IgD-negative memory B cell (primary cell): ENCODE measurements around the gene COP1. TPM values are rescaled to one million over a fixed set of nuclear protein-coding genes. Genes with fewer than 3 reads are reported as not detected.

Experiments
- H3K27ac Mint-ChIP-seq, 3 donors: one replicate each; pipeline ENCODE4 v1.8.0; 2020 to 2022; ENCODE audit warnings: mild to moderate bottlenecking in 3 of 3, mixed read lengths in 3 of 3, moderate library complexity in 1 of 3
- H3K27me3 Mint-ChIP-seq: one replicate; pipeline ENCODE4 v1.8.0; 2021; ENCODE audit warnings: mixed read lengths
- H3K36me3 Mint-ChIP-seq: one replicate; pipeline ENCODE4 v1.8.0; 2020; ENCODE audit warnings: mild to moderate bottlenecking, mixed read lengths
- H3K4me1 Mint-ChIP-seq, 3 donors: one replicate each; pipeline ENCODE4 v1.8.0; 2020 to 2022; ENCODE audit warnings: mixed read lengths in 3 of 3, mild to moderate bottlenecking in 1 of 3
- H3K4me3 Mint-ChIP-seq, 4 donors: one replicate each; pipeline ENCODE4 v1.8.0; 2020 to 2022; ENCODE audit warnings: mild to moderate bottlenecking in 4 of 4, mixed read lengths in 4 of 4, moderate library complexity in 3 of 4
- H3K9me3 Mint-ChIP-seq, 3 donors: one replicate each; pipeline ENCODE4 v1.8.0; 2020 to 2021; ENCODE audit warnings: mixed read lengths in 3 of 3, mild to moderate bottlenecking in 1 of 3
- polyA plus RNA-seq: library from polyadenylated mRNA; unstranded; fragments of 300-500 nt; fragmentation: Illumina TruSeq; gene quantifications from one replicate; pipeline ENCODE4 v1.2.3, GENCODE V29; 2021

Gene COP1
- polyA plus RNA-seq, 1 donor from 2014 or later: 33.8 TPM

GRCh38 chr1:175960169-175960568 is 246.9 kb downstream of the COP1 start:
- H3K36me3 Mint-ChIP-seq: peaks cover 20% of the 10 kb centered on the region
- H3K4me1 Mint-ChIP-seq: peaks cover under 1 to 5% (median 3%) of the 10 kb centered on the region in 3 donors
- H3K4me3 Mint-ChIP-seq: no peak overlapping the region
- H3K9me3 Mint-ChIP-seq: no peaks in the 10 kb centered on the region
- peak overlapping the region in 1 of 3 donors; percentile 68 for H3K27ac Mint-ChIP-seq
- H3K27me3 Mint-ChIP-seq: no peaks in the 10 kb centered on the region

DNA sequence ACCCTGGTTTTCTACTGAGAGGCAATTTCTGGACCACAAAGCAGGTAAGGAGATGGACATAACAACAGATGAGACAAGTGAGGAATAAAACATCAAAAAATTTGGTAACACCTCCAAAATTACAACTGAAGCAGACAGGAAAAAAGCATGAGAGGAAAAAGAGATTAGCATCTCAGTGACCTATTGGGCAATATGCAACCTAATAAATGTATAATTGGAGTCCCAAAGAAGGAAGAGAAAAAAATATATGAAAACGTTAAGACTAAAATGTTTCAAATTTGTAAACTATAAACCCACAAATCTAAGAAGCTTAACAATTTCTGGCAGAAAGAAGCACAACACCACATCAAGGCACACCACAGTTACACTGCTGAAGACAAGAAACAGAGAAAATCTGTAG is 255.5 kb downstream of the COP1 start:
- H3K36me3 Mint-ChIP-seq: peaks cover 27% of the 10 kb centered on the region
- peaks cover 0 to 6% (median 0%) of the 10 kb centered on the region in 3 donors for H3K9me3 Mint-ChIP-seq
- H3K27ac Mint-ChIP-seq: peak overlapping the region in 2 of 3 donors; percentile 39 to 73
- H3K27me3 Mint-ChIP-seq: no peaks in the 10 kb centered on the region
- H3K4me1 Mint-ChIP-seq: peaks cover 0 to 4% (median 1%) of the 10 kb centered on the region in 3 donors
- no peak overlapping the region for H3K4me3 Mint-ChIP-seq

- Mint-ChIP-seq H3K27me3 (no peaks in the 10 kb centered on the region), H3K9me3 (peaks cover 0 to 6% (median 2%) of the 10 kb centered on the region in 3 donors), H3K4me3 (no peak overlapping the region), H3K27ac (no peak overlapping the region), H3K4me1 (peaks cover 0 to 4% (median 0%) of the 10 kb centered on the region in 3 donors), H3K36me3 (peaks cover 21% of the 10 kb centered on the region)
Measured at GRCh38 chr1:175947771-175948170, 259.3 kb downstream of the COP1 start.

- H3K4me3 Mint-ChIP-seq: no peak overlapping the region
- no peak overlapping the region for H3K27ac Mint-ChIP-seq
- H3K36me3 Mint-ChIP-seq: peaks cover 27% of the 10 kb centered on the region
- H3K27me3 Mint-ChIP-seq: no peaks in the 10 kb centered on the region
- H3K4me1 Mint-ChIP-seq: no peaks in the 10 kb centered on the region
- peaks cover 0 to 2% (median 0%) of the 10 kb centered on the region in 3 donors for H3K9me3 Mint-ChIP-seq
Measured at GRCh38 chr1:175944591-175944990, 262.5 kb downstream of the COP1 start.

DNA sequence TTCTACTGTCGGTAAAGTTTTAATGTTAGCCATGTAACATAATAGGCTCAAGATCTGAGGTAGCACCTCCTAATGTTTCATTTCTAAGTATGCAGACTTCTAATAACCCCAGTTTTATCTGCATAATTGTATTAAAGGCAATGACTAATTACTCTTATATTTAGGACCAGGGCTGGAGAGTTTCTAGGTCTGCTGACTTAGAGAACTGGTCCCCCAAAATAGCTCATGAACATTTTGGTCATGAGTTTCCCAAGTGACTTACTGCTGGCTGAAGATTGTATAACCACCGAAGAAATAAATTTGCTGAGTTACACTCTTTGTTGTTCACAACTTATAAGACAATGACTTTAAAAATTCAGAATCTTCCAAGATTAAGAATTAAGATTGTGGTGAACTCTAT is 265.9 kb downstream of the COP1 start:
- Mint-ChIP-seq H3K4me1 (no peaks in the 10 kb centered on the region), H3K9me3 (peaks cover 0 to 2% (median 1%) of the 10 kb centered on the region in 3 donors), H3K27me3 (no peaks in the 10 kb centered on the region), H3K27ac (no peak overlapping the region), H3K4me3 (no peak overlapping the region), H3K36me3 (peaks cover 13% of the 10 kb centered on the region)

DNA sequence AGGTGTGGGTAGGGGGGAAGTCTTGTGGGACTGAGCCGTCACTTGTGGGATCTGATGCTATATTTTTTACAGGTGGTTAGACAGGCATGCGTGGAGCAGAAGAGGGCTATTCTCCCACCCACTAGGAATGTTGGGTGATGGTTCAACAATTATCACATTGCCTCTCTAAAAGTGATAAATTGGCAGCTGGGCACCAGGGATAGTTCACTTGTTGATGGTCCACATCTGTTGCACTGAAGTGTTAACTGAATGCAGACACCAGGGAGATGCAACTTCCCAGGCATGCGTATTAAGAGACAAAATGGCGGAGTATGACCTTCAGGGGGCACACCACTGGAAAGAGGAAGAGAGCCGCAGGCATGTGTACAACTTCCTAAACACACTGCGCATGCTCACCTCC is 270.4 kb downstream of the COP1 start:
- Mint-ChIP-seq H3K27ac (no peak overlapping the region), H3K4me1 (no peaks in the 10 kb centered on the region), H3K36me3 (peaks cover 11% of the 10 kb centered on the region), H3K4me3 (no peak overlapping the region), H3K9me3 (peaks cover 0 to 7% (median 3%) of the 10 kb centered on the region in 3 donors), H3K27me3 (no peaks in the 10 kb centered on the region)

GRCh38 chr1:175935566-175936115 is 271.4 kb downstream of the COP1 start:
- Mint-ChIP-seq H3K4me1 (no peaks in the 10 kb centered on the region), H3K36me3 (peaks cover 8% of the 10 kb centered on the region), H3K27me3 (no peaks in the 10 kb centered on the region), H3K27ac (no peak overlapping the region), H3K4me3 (no peak overlapping the region), H3K9me3 (peaks cover 0 to 13% (median 3%) of the 10 kb centered on the region in 3 donors)

DNA sequence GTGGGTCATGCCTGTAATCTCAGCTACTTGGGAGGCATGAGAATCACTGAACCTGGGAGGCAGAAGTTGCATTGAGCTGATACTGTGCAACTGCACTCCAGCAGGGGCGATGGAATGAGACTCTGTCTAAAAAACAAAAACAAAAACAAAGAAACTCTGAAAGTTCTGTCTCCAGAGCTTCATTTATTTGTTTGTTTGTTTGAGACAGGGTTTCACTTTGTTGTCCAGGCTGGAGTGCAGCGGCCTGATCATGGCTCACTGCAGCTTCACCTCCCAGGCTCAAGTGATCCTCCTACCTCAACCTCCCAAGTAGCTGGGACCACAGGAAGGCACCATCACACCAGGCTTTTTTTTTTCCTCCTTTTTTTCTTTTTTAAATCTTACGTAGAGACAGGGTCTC is 271.9 kb downstream of the COP1 start:
- Mint-ChIP-seq H3K4me3 (no peak overlapping the region), H3K27me3 (no peaks in the 10 kb centered on the region), H3K36me3 (peaks cover 4% of the 10 kb centered on the region)

GRCh38 chr1:175933801-175934200 is 273.3 kb downstream of the COP1 start:
- no peak overlapping the region for H3K27ac Mint-ChIP-seq
- H3K36me3 Mint-ChIP-seq: peaks cover 4% of the 10 kb centered on the region
- no peak overlapping the region for H3K4me3 Mint-ChIP-seq
- H3K4me1 Mint-ChIP-seq: no peaks in the 10 kb centered on the region
- H3K27me3 Mint-ChIP-seq: no peaks in the 10 kb centered on the region
- H3K9me3 Mint-ChIP-seq: peaks cover 0 to 16% (median 10%) of the 10 kb centered on the region in 3 donors

More for the DNA sequence above, 271.9 kb downstream of the COP1 start:
- no peak overlapping the region for H3K27ac Mint-ChIP-seq
- peaks cover 0 to 13% (median 4%) of the 10 kb centered on the region in 3 donors for H3K9me3 Mint-ChIP-seq
- no peaks in the 10 kb centered on the region for H3K4me1 Mint-ChIP-seq

GRCh38 chr1:175927944-175928343 is 279.1 kb downstream of the COP1 start:
- H3K27me3 Mint-ChIP-seq: no peaks in the 10 kb centered on the region
- H3K36me3 Mint-ChIP-seq: peaks cover 17% of the 10 kb centered on the region
- H3K9me3 Mint-ChIP-seq: peaks cover 4 to 31% (median 12%) of the 10 kb centered on the region in 3 donors
- no peak overlapping the region for H3K4me3 Mint-ChIP-seq
- no peaks in the 10 kb centered on the region for H3K4me1 Mint-ChIP-seq
- no peak overlapping the region for H3K27ac Mint-ChIP-seq

- no peak overlapping the region for H3K27ac Mint-ChIP-seq
- H3K36me3 Mint-ChIP-seq: peaks cover 19% of the 10 kb centered on the region
- H3K9me3 Mint-ChIP-seq: peaks cover 4 to 16% (median 4%) of the 10 kb centered on the region in 3 donors
- H3K4me1 Mint-ChIP-seq: no peaks in the 10 kb centered on the region
- no peak overlapping the region for H3K4me3 Mint-ChIP-seq
- no peaks in the 10 kb centered on the region for H3K27me3 Mint-ChIP-seq
Measured at GRCh38 chr1:175922254-175922881, 284.7 kb downstream of the COP1 start.

DNA sequence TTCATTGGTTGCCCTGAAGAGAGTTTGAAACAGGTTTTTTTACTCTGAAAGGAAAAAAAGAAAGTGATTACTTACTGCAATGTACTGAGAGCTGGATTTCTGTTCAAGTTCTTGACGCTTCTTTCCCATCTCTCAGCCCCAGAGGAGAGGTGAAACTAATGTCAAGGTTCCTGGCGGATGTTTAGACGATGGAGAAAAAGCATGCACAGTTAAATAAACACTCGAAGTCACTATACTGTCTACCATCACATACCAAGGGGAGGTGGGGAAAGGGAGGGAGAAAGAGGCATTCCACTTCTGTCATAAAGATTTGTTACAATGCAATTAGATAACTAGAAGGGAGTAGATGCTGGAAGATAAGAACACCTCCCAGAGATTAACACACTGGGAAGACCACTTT is 286.7 kb downstream of the COP1 start:
- Mint-ChIP-seq H3K27ac (no peak overlapping the region), H3K4me1 (no peaks in the 10 kb centered on the region), H3K4me3 (no peak overlapping the region), H3K9me3 (peaks cover 2 to 16% (median 2%) of the 10 kb centered on the region in 3 donors), H3K27me3 (no peaks in the 10 kb centered on the region), H3K36me3 (peaks cover 22% of the 10 kb centered on the region)

DNA sequence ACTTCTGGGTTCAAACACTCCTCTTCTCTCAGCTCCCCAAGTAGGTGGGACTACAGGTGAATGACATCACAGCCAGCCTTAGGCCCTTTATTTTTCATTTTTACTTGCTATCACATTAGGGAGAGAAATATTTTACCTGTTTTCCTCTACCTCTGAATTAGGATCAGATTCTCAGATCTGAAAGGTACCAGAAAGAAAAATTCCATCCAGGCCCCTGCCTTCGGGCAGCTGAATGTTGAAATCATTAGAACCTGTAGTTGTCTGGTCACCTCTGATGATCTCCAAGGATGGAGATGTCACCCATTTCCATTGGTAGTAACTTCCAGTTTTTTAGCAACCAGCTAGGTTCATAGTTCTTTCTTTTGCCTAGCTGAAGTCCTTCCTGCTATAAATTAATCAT is 288.1 kb downstream of the COP1 start:
- H3K9me3 Mint-ChIP-seq: peaks cover 2 to 13% (median 2%) of the 10 kb centered on the region in 3 donors
- no peaks in the 10 kb centered on the region for H3K27me3 Mint-ChIP-seq
- peak overlapping the region in 1 of 3 donors; percentile 66 for H3K27ac Mint-ChIP-seq
- peaks cover 18% of the 10 kb centered on the region for H3K36me3 Mint-ChIP-seq
- no peak overlapping the region for H3K4me3 Mint-ChIP-seq
- no peaks in the 10 kb centered on the region for H3K4me1 Mint-ChIP-seq

GRCh38 chr1:175918364-175918801 is 288.7 kb downstream of the COP1 start:
- H3K4me1 Mint-ChIP-seq: no peaks in the 10 kb centered on the region
- H3K36me3 Mint-ChIP-seq: peaks cover 18% of the 10 kb centered on the region
- peaks cover 2 to 13% (median 2%) of the 10 kb centered on the region in 3 donors for H3K9me3 Mint-ChIP-seq
- H3K4me3 Mint-ChIP-seq: no peak overlapping the region
- no peak overlapping the region for H3K27ac Mint-ChIP-seq
- no peaks in the 10 kb centered on the region for H3K27me3 Mint-ChIP-seq

DNA sequence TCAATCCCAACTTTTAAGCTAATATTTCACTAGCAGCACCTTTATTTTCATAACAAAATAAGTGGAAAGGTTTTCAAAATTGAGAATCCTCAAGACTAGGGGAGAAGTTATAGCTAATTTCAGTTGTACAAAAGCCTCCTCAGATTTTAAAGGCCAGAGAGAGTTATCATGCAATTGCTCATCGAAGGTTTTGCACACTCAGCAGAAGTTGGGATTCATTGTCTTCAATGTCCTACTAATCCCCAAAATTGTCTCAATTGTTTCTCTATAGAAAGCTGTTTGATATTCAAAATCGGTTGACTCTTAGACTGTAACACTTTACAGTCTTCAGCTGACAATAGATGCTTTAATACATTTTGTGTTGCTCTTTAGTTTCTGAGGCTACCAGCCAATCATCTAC is 293.0 kb downstream of the COP1 start:
- Mint-ChIP-seq H3K4me3 (no peak overlapping the region), H3K9me3 (peaks cover 15 to 47% (median 17%) of the 10 kb centered on the region in 3 donors), H3K36me3 (peaks cover 15% of the 10 kb centered on the region), H3K4me1 (no peaks in the 10 kb centered on the region), H3K27ac (no peak overlapping the region), H3K27me3 (no peaks in the 10 kb centered on the region)

DNA sequence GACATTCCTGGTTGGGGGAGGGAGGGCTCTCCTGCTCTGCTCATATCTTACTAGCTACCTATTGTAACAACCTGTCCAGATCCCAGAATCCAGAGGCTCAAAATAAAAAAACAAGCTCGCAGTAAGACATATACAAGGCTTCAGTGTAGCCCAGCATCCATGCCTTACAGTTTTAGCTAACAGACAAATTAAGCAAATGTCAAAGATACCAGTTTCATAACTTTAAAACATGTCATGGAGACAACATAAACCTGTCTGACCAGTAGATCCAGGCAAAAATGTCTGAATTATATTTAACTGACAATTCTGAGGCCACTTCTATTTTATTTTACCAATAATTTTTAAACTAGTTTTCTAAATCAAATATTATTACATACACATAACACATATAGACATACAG is 295.9 kb downstream of the COP1 start:
- no peak overlapping the region for H3K27ac Mint-ChIP-seq
- H3K27me3 Mint-ChIP-seq: no peaks in the 10 kb centered on the region
- H3K36me3 Mint-ChIP-seq: peaks cover 11% of the 10 kb centered on the region
- peaks cover 14 to 48% (median 17%) of the 10 kb centered on the region in 3 donors for H3K9me3 Mint-ChIP-seq
- H3K4me1 Mint-ChIP-seq: no peaks in the 10 kb centered on the region
- H3K4me3 Mint-ChIP-seq: no peak overlapping the region
